H9 (cell line): ENCODE results near the gene KRTAP5-10. TPM values are rescaled to one million over a fixed set of nuclear protein-coding genes. Genes with fewer than 3 reads are reported as not detected.

Experiments
- DNase-seq: peaks from one replicate; pipeline ENCODE4 v3.0.0-alpha.2; 2017
- H2AFZ ChIP-seq: one replicate; pipeline ENCODE4 v1.6.1; 2013; ENCODE audit warnings: mild to moderate bottlenecking, low read length, control low read depth, moderate library complexity
- H2AK5ac ChIP-seq: 2 replicates; pipeline ENCODE4 v1.6.1; 2013; ENCODE audit warnings: low read length, control low read depth, mixed read lengths; ENCODE audit not compliant: insufficient read length
- H2BK120ac ChIP-seq: one replicate; pipeline ENCODE4 v1.6.1; 2013; ENCODE audit warnings: low read depth, mild to moderate bottlenecking, low read length, control low read depth, inconsistent platforms; ENCODE audit not compliant: poor library complexity, severe bottlenecking
- H2BK12ac ChIP-seq: 2 replicates; pipeline ENCODE4 v1.6.1; 2013; ENCODE audit warnings: low read length, control low read depth, mixed read lengths, low read depth; ENCODE audit not compliant: insufficient read length
- H2BK15ac ChIP-seq: 2 replicates; pipeline ENCODE4 v1.6.1; 2013; ENCODE audit warnings: low read depth, low read length, control low read depth
- H2BK20ac ChIP-seq: one replicate; pipeline ENCODE4 v1.6.1; 2013; ENCODE audit warnings: low read depth, mild to moderate bottlenecking, low read length, control low read depth, inconsistent platforms; ENCODE audit not compliant: poor library complexity, severe bottlenecking
- H2BK5ac ChIP-seq: 2 replicates; pipeline ENCODE4 v1.6.1; 2013; ENCODE audit warnings: low read length, control low read depth, mixed read lengths; ENCODE audit not compliant: insufficient read length
- H3K14ac ChIP-seq: 2 replicates; pipeline ENCODE4 v1.6.1; 2013; ENCODE audit warnings: low read length, control low read depth; ENCODE audit not compliant: insufficient read depth
- H3K18ac ChIP-seq: 2 replicates; pipeline ENCODE4 v1.6.1; 2013; ENCODE audit warnings: low read depth, mild to moderate bottlenecking, mixed read lengths, low read length, control low read depth; ENCODE audit not compliant: insufficient read length
- H3K23ac ChIP-seq: 2 replicates; pipeline ENCODE4 v1.6.1; 2013; ENCODE audit warnings: low read length, control low read depth, mixed read lengths, low read depth; ENCODE audit not compliant: insufficient read length
- H3K23me2 ChIP-seq: 2 replicates; pipeline ENCODE4 v1.6.1; 2013; ENCODE audit warnings: low read depth, mild to moderate bottlenecking, mixed read lengths, low read length, control low read depth; ENCODE audit not compliant: insufficient read length, poor library complexity, severe bottlenecking
- H3K27ac ChIP-seq: 2 replicates; pipeline ENCODE4 v1.5.1; 2013; ENCODE audit warnings: low read length, control low read depth, mixed read lengths, low read depth; ENCODE audit not compliant: insufficient read length
- H3K27me3 ChIP-seq: 2 replicates; pipeline ENCODE4 v1.6.1; 2013; ENCODE audit warnings: low read length, control low read depth, inconsistent platforms; ENCODE audit not compliant: insufficient read depth
- H3K4ac ChIP-seq: 2 replicates; pipeline ENCODE4 v1.6.1; 2013; ENCODE audit warnings: low read depth, mild to moderate bottlenecking, control low read depth, inconsistent platforms, low read length, moderate library complexity
- H3K4me1 ChIP-seq: 2 replicates; pipeline ENCODE4 v1.6.1; 2013; ENCODE audit warnings: low read length, control low read depth, inconsistent platforms; ENCODE audit not compliant: insufficient read depth
- H3K4me2 ChIP-seq: 2 replicates; pipeline ENCODE4 v1.6.1; 2013; ENCODE audit warnings: low read length, control low read depth, mixed read lengths; ENCODE audit not compliant: insufficient read length, insufficient read depth
- H3K56ac ChIP-seq: 2 replicates; pipeline ENCODE4 v1.6.1; 2013; ENCODE audit warnings: low read depth, mild to moderate bottlenecking, mixed read lengths, low read length, control low read depth; ENCODE audit not compliant: insufficient read length
- H3K79me1 ChIP-seq: 2 replicates; pipeline ENCODE4 v1.6.1; 2013; ENCODE audit warnings: low read depth, mild to moderate bottlenecking, moderate library complexity, low read length, control low read depth, inconsistent platforms; ENCODE audit not compliant: insufficient read depth, poor library complexity, severe bottlenecking
- H3K79me2 ChIP-seq: 2 replicates; pipeline ENCODE4 v1.6.1; 2013; ENCODE audit warnings: low read length, control low read depth, inconsistent platforms; ENCODE audit not compliant: insufficient read depth
- H3K9ac ChIP-seq: 2 replicates; pipeline ENCODE4 v1.6.1; 2013; ENCODE audit warnings: low read length, control low read depth, mixed read lengths; ENCODE audit not compliant: insufficient read length; ENCODE audit errors: extremely low read depth
- H3K9me3 ChIP-seq: one replicate; pipeline ENCODE4 v1.6.1; 2013; ENCODE audit warnings: low read depth, low read length, inconsistent platforms; ENCODE audit not compliant: control insufficient read depth
- H3T11ph ChIP-seq: one replicate; pipeline ENCODE4 v1.6.1; 2013; ENCODE audit warnings: mild to moderate bottlenecking, low read length, control low read depth, inconsistent platforms
- H4K20me1 ChIP-seq: one replicate; pipeline ENCODE4 v1.6.1; 2013; ENCODE audit not compliant: control insufficient read depth, insufficient read length, insufficient read depth
- H4K5ac ChIP-seq: 2 replicates; pipeline ENCODE4 v1.6.1; 2013; ENCODE audit warnings: low read depth, mild to moderate bottlenecking, mixed read lengths, low read length, control low read depth; ENCODE audit not compliant: insufficient read length
- H4K8ac ChIP-seq: replicated peaks from 2 replicates; pipeline ENCODE4 v1.6.1; 2013; ENCODE audit warnings: low read length, control low read depth, mixed read lengths, low read depth; ENCODE audit not compliant: insufficient read length
- H4K91ac ChIP-seq: 2 replicates; pipeline ENCODE4 v1.6.1; 2013; ENCODE audit warnings: low read depth, mild to moderate bottlenecking, moderate library complexity, mixed read lengths, low read length, control low read depth; ENCODE audit not compliant: insufficient read length
- H3K27ac Mint-ChIP-seq, 3 experiments: 2 replicates in 2 of 3; 3 replicates in 1 of 3; pipeline ENCODE4 v1.8.0; 2020 to 2021; ENCODE audit warnings: mixed read lengths in 3 of 3, mild to moderate bottlenecking in 1 of 3, moderate library complexity in 1 of 3
- H3K27me3 Mint-ChIP-seq: 2 replicates; pipeline ENCODE4 v1.8.0; 2021; ENCODE audit warnings: low read depth, mild to moderate bottlenecking, moderate library complexity, mixed read lengths
- H3K36me3 Mint-ChIP-seq, 3 experiments: 2 replicates in 2 of 3; 3 replicates in 1 of 3; pipeline ENCODE4 v1.8.0; 2020 to 2021; ENCODE audit warnings: low read depth in 3 of 3, mixed read lengths in 3 of 3; ENCODE audit not compliant: insufficient read depth in 1 of 3
- H3K4me1 Mint-ChIP-seq, 2 experiments: 2 replicates each; pipeline ENCODE4 v1.8.0; 2020; ENCODE audit warnings: mixed read lengths in 2 of 2
- H3K4me3 Mint-ChIP-seq, 2 experiments: 2 replicates in 1 of 2; 3 replicates in 1 of 2; pipeline ENCODE4 v1.8.0; 2020 to 2021; ENCODE audit warnings: mild to moderate bottlenecking in 2 of 2, mixed read lengths in 2 of 2, moderate library complexity in 1 of 2
- H3K9me3 Mint-ChIP-seq, 2 experiments: 2 replicates in 1 of 2; 3 replicates in 1 of 2; pipeline ENCODE4 v1.8.0; 2020; ENCODE audit warnings: mild to moderate bottlenecking in 2 of 2, mixed read lengths in 2 of 2, moderate library complexity in 1 of 2
- WGBS: extraction: QIAGEN DNeasy Blood & Tissue Kit; methylation state at CpG from one replicate; pipeline ENCODE4 v1.1.7; 2013; ENCODE audit warnings: missing lambda C conversion rate, low lambda C conversion rate, mixed read lengths; ENCODE audit not compliant: insufficient read length; ENCODE audit errors: extremely low coverage; 5-methylcytosine and 5-hydroxymethylcytosine counted together
- total RNA-seq: library from RNA; stranded (reverse); gene quantifications from 2 replicates; pipeline ENCODE4 v1.2.1, GENCODE V29; 2021
- TF ChIP-seq, protein P1 (sequence below): fragments of 200-600 bp; sonication (generic); conservative IDR thresholded peaks from 3 replicates; pipeline ENCODE4 v1.8.0; 2021; ENCODE audit warnings: antibody characterized with exemption, mild to moderate bottlenecking

KRTAP5-10 gene
- total RNA-seq, 1 experiment from 2014 or later: not detected

GRCh38 chr11:71564430-71564829 is 933 bp upstream of the KRTAP5-10 start:
- Mint-ChIP-seq H3K27me3 (peaks cover 31% of the 10 kb centered on the region), H3K27ac (no peak overlapping the region), H3K9me3 (peaks cover 5 to 7% of the 10 kb centered on the region in 2 experiments; a peak in 3 of 5 replicates), H3K36me3 (no peaks in the 10 kb centered on the region), H3K4me3 (no peak overlapping the region), H3K4me1 (peaks cover 29 to 32% of the 10 kb centered on the region in 2 experiments)
- TF ChIP-seq, protein P1, sequence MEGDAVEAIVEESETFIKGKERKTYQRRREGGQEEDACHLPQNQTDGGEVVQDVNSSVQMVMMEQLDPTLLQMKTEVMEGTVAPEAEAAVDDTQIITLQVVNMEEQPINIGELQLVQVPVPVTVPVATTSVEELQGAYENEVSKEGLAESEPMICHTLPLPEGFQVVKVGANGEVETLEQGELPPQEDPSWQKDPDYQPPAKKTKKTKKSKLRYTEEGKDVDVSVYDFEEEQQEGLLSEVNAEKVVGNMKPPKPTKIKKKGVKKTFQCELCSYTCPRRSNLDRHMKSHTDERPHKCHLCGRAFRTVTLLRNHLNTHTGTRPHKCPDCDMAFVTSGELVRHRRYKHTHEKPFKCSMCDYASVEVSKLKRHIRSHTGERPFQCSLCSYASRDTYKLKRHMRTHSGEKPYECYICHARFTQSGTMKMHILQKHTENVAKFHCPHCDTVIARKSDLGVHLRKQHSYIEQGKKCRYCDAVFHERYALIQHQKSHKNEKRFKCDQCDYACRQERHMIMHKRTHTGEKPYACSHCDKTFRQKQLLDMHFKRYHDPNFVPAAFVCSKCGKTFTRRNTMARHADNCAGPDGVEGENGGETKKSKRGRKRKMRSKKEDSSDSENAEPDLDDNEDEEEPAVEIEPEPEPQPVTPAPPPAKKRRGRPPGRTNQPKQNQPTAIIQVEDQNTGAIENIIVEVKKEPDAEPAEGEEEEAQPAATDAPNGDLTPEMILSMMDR: no peak
- Histone ChIP-seq H3K27ac (no peak overlapping the region), H2BK120ac (no peak overlapping the region), H3K18ac (no peak overlapping the region), H4K8ac (no peak overlapping the region), H4K20me1 (no peaks in the 10 kb centered on the region), H3T11ph (no peak overlapping the region), H2AFZ (no peak overlapping the region), H3K4ac (no peak overlapping the region), H3K79me2 (no peaks in the 10 kb centered on the region), H2BK12ac (no peak overlapping the region), H2BK20ac (no peak overlapping the region), H3K56ac (no peak overlapping the region), H3K27me3 (no peaks in the 10 kb centered on the region), H3K14ac (no peak overlapping the region), H2AK5ac (no peak overlapping the region), H4K91ac (no peak overlapping the region), H3K4me2 (no peak overlapping the region), H2BK15ac (no peak overlapping the region), H3K9me3 (no peaks in the 10 kb centered on the region), H3K79me1 (no peaks in the 10 kb centered on the region), H2BK5ac (no peak overlapping the region), H3K9ac (no peak overlapping the region), H3K4me1 (no peaks in the 10 kb centered on the region; the same call in 1 of the 2 replicates), H3K23ac (no peak overlapping the region), H4K5ac (no peak overlapping the region), H3K23me2 (no peaks in the 10 kb centered on the region)
- no CpG with 5 or more reads among the region's 4 CpGs for WGBS
- no peak for DNase-seq
